ENCODE measurements around the gene SARDH.
"Not testable (repeated sequence)": the region's sequence is repeated elsewhere in the genome, so short reads cannot be mapped to it uniquely, and the experiment has no call there.

Gene SARDH

DNA sequence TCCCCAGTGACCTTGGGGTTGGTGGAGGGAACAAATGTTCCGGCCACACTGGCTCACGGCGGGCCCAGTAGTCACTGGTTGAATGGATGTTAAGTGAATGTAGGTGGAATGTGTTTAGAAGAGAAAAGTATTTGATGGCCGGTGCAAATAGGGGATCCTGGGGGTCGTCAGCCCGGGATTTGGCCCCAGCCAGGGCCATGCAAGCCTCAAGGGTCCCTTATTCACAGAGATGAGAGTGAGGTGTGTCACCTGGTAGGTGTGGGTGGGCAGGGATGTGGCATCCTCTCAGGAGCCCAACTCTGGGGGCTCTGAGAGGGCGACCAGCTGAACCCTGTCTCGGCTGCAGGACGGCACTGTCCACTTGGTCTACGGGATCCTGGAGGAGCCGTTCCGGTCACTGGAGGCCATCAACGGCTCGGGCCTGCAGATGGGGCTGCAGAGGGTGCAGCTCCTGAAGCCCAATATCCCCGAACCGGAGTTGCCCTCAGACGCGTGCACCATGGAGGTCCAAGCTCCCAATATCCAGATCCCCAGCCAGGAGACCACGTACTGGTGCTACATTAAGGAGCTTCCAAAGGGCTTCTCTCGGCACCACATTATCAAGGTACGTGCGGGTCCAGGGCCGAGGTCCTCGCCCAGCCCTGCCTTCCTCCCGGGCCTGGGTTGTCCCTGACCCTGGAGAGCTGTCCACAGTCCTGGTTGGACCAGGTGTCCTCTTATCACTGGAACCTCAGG is 96.1 kb downstream of the SARDH start:
- DNase-seq: no peak

DNA sequence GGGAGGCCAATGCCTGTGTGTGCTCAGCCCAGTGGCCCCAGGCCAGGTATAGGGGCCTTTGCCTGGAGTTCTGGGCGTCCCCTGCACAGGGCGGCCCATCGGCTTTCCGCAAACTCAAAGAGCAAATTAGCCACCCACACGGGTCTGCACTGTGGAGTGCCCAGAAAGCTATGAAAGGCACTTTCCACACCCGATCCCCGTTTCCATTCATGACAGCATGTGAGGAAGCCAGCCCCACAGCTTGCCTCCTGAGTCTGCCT is 96.8 kb downstream of the SARDH start:
- DNase-seq: no peak

DNA sequence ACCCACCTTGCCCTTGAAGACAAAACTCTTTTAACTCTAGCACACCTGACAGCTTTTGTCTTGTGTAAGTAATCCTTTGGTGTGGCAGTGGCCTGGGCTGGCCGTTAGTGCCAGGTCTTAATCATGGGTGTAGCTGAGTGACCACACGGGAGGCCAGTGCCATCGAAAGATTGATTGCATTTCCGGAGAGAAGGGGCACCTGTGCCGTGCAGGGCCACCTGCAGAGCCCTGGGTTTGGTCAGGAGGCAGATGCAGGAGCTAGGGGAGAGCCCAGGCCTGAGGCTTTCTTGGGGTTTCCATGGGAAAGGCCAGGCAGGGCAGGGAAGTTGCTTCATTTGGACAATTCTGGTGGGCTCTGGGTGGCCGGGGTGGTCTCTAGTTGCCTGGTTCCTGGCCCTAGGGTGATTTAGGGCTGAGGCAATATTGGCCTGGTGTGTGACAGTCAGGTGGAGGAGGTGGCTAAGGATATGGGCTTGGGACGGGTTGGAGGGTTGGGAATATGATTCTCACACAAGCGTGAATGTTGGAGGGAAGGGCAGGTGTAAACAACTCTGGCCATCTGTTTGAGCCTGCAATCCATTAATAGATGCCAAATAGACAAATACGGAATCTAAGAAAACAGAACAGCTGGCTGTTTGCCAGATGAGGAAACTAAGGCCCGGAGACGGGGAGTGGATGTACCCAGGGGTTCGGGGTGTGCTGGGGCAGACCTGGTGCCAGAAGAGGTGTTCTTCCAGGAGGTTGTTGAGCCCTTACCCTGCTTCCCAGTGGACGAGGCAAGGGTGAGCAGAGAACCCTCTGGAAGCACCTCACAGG is 97.4 kb downstream of the SARDH start:
- no peak for DNase-seq

DNA sequence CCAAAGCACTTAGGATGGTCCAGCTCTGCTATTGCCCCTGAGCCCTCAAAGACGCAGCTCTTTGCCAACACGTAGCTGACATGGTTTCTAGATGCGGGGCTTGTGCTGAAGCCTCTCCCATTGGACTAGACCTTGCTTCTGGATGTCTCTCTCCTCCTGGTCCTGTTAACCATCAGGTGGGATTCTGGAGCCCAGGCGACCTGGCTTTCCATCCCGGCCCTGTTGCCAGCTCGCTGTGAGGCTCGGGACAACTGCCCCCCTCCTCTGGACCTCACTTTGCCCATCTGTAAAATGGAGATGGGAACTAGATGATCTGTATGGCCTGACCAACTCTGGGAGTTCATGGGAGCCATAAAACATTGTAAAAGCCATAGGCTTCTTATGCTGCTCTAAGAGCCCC is 98.0 kb downstream of the SARDH start:
- DNase-seq: no peak

DNA sequence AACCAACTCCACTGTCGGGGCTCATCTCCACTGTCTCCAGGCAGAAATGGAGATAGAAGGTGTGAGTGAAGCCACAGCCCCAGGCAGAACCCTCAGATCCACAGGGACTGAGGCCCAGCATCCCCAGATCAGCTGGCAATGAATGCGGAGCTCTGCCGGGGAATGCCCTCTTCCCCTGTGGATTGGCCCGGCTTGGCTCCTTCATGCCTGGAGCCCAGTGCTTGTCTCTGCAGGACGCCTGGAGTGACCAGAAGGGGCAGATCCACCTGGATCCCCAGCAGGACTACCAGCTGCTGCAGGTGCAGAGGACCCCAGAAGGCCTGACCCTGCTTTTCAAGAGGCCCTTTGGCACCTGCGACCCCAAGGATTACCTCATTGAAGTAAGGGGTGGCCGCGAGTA is 98.5 kb downstream of the SARDH start:
- DNase-seq: no peak

DNA sequence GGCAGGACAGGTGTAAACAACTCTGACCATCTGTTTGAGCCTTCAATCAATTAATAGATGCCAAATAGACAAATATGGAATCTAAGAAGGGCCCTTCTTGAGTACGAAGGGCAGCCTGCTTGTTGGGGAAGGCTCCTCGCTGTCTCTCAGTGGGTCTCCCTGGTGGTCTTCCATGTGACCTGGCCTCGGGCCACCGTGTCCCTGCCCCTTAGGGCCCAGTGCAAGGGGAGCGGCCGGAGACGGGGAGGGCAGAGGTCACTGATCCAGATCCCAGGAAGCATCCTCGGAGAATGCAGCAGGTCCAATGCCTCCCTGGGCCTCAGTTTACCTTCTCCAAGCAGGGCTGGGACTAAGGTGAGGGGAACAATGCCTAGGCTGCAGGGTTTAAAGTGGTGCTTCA is 99.4 kb downstream of the SARDH start:
- no peak for DNase-seq

DNA sequence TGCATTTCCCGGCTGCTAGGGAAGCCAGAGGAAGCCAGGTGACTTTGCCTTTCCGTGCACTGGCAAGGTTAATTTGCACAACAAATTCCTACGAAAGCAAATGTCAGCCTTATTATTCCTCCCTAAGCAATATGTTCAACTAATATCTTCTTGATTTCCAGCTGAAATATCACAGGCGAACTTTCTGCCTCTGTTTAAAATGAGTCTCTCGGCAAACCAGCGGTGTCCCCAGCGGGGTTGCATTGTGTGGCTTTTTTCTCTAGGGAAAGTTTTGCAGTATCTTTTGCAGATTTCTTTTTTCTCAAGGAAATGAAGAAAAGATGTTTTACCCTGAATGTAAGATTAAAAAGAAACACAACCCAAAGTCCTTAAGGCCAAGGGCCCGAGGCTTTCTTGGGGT is 100.1 kb downstream of the SARDH start:
- no peak for DNase-seq

DNA sequence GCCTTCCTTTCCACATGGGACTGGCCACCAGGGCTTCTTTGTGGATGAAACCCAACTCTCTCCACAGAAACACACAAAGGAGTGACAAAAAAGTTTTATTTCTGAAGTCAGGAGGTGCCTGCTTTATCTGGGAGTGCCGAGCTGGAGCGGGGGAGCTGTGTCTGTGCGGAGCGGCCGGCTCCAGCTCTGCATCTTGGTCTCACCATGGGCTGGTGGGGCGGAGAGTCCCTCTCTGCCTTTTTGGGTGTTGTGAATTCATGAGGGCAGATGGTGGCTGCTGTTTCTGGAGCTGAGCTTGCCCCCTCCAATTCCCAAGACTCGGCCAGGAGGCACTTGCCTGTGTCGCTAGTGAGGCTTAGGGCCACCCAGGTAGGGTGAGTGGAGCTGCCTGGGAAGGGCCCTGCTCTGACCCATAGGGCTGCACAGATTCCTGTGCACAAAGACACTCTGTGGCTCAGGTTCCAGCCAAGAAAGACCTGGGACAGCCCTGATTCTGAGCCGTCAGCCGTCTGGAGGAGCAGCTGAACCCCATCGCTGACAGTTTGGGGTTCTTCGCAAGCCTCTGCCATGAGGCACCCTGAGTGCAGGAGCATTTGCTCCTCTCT is 100.6 kb downstream of the SARDH start:
- no peak for DNase-seq

DNA sequence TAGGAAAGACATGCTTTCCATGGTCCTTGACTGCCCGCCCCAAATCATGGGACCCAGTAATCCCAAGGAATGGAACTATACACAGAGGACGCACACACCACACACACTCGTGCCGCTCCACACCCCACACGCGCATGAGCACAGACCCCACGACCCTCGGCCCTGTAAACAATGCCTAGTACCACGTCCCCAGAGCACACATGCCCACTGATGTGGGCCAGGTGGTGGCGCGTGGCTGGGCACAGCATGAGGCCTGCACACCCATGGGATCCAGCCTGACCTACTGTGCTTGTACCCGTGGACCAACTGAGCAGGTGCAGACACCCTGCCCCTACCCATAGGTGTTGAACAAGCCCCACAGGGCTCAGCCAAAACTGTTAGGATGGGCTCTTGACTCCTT is 101.2 kb downstream of the SARDH start:
- DNase-seq: no peak

DNA sequence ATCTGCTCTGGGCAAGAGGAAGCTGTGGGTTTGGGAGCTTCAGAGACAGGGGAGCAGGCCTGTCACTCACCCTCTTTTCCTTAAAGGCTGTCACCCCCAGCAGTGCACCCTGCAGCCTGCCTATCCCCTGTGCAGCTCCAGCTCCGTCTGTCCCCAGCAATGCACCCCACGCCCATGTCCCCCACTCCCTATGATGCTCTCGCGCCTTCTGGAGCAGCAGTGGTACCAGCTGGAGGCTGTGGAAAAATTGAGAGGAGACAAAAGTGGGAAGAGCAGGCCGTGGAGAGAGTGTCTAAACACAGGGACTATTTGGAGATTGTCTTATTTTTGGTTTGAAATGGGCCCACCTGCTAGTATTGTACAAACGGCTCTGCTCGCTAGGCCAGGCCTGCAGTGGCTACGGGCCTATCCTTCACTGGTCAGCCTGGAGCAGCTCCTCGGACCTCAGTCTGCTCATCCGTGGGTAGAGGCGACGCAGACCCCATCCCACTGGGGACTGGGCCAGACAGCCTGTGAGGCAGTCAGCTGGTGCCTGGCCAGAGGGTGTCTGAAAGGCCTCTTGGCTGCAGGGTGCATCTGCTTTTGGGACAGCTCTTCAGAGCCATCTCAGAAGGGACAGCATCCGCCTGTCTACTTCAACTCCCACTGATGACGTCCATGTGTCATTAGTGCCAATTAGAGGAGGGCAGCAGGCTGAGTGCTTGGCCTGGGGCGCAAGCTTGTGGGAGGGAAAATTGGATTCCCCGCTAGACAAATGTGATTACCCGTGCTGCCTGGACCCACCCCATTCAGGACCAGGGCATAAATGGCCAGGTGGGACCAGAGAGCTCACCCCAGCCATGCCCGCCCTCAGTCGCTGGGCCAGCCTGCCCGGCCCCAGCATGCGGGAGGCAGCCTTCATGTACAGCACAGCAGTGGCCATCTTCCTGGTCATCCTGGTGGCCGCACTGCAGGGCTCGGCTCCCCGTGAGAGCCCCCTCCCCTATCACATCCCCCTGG is 102.3 kb downstream of the SARDH start, which contains the start of gene DBH:
Gene DBH, plus strand, starts transcription at position 831 of the 999 bp plus-strand sequence. Its CDS starts 9 bp downstream, at position 840.
- DNase-seq: no peak

DNA sequence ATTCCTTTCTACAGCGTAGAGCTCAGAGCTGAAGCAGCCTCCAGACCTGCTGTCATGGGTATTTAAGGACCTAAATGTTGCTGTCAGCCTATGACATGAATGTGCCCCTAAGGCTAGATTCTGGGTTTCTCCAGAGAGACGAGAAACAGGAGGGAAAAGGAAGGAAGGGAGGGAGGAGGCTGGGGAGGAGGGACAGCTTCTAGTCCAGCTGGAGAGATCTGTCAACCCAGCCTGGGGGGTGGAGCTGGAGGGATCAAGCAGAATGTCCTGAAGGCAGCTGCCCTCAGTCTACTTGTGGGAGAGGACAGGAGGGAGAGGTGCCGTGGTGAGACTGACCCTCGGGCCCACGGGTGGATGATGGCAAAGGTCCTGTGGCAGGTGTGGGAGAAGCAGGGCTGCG is 103.1 kb downstream of the SARDH start:
- no peak for DNase-seq

DNA sequence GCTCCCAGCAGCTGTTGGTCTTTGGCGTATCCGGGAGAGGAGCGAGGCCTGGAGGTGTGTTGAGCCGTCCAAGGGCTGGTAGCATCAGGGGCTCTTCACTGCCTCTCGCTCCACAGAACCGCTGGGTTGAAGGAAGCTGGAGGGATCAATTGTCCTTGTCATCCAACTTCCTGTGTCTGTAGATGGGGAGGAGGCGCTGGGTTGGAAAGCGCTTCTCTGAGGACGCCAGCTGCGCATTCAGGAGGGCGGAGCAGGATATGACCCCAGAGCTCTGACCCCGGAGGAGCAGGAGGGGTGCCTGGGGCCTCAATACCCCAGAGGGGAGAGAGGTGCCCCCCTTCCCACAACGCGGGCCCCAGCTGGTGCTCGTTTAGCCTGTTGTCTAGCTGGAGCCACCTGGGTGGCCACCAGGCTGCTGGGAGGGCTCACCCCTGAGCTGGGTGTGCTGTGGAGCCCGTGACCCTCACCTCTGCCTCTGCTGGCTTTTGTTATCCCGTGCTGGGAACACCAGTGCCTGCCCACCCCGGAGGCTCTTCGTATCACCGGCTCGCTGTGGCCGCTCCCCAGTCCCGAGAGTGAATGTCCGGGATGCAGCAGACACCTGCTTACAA is 104.0 kb downstream of the SARDH start:
- DNase-seq: no peak

DNA sequence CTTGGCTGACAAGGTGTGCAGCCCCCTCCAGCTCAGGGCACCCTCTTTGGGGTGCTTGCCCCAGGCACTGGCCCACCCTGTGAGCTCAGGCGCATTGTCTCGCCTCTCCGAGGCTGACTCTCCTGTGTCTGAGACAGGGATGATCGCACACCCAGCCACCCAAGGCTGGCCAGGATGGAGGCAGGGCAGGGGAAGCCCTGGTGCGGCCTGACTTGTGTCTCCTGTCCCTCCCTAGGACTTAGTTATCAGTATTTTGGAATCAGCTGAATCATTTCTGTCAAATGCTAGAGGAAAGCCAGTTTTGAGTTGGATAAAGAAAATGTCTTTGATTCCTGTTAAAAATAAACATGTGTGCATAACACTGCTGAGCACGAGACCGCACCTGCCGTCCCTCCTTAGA is 104.5 kb downstream of the SARDH start:
- DNase-seq: no peak

DNA sequence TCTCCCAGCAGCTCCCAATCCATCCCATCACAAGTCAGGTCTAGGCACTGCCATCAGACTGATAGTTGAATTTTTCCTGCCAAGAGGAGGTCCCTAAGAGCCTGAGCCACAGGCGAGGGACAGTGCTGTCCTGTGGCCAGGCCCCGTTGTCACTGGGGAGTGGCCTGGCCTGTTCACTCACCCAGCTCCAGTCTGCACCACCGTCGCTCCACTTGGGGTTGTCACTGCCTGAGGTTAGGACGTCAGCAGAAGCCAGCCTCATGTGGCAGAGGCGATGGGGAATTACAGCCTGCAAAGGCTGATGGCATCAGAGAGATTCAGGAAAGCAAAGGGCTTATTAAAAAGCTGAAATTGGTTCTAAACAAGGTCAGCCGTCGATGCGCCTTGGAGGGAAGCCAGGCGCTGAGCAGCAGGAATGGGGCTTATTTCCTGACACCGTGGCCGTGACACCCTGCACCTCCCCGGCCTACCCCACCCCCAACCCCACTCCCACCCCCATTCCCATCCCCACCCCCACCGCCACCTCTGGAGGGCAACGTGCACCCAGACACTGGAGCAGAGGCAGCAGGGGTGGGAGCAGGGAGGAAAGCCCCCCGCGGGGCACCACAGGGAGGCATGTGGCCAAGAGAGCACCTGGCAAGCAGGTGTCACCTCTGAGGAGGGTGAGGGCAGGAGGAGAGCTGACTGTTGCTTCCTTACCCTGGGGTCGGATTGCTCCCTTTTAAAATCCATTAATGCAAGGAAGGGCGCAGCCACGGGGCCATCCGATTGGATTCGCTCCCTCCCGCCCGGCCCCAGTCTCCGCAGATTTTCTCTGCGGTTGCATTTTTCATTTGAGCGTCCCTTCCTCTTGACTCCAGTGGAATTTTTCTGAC is 105.1 kb downstream of the SARDH start:
- no peak for DNase-seq

DNA sequence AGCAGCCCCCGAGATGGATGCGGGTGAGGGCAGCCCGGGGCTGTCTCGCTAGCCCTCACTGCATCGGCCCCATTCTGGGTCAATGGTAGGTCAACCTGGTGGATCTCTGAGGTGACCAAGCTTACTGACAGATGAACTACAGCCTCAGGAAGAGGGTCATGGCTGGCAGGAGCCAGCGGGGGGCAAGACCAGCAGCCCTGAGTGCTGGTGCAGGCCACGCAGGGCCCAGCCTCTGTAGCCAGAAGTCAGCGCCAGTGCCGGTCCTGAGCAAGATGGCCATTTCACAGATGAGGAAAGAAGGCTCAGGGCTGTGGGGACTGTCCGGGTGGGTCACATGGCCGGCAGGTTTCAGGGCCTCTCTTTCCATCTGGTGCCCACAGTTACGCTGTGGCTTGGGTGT is 107.0 kb downstream of the SARDH start:
- DNase-seq: no peak

DNA sequence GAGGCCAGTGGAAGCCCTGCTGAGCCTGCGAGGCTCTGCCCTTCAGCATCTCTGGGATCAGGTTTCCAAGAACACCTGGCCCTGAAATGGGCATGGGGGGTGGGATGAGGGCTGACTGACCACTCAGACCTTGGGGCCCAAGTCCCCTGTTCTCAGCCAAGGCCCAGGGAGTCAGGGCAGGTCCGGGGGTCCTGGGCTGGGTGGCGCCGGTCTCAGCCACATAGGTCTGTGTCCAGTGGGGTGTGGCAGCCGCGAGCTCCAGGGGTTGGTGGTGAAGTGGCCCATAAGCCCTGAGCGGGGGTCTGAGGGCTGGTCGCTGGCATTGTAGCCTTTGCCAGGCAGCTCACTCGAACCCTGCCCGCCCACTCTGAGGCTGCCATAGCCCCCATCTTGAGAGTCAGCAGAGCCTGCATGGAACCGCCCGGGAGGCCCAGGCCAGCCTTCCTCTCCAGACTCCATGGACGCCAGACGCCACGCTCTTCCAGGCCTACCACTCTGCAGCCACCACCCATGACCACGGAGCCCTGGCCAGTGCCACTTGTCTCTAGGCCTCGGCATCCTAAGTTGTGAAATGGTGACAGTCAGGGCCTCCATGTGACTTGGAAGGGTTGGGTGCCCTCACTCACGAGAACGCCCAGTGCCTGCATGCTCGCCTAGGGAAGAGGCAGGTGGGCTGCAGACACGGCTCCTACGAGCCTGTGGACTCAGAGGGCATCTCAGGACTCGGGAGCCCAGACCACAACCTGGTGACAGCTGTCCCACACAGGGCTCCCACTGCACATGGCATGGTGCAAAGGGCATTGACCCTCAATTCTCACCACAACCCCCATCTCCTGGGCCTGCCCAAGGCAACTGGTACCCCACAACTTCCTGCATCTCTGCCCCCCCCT is 108.7 kb downstream of the SARDH start:
- no peak for DNase-seq

DNA sequence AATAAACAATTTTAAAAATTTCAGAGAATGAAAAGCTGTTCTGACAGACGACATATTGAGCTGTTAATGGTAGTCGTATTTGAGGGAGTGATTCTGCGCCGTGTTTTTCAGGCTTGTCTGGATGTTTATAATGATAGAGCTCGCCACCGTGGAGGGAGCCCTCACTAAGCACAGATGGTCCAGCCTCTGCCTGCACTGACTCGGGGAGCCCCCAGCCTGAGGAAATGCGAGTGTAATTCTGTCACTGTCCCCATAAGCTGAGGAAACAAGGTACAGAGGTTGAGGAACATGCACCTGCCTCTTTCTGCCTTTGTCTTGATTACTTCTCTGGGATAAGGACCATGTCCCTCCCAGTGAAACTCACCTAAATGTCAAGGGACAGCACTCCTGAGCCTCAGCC is 109.4 kb downstream of the SARDH start:
- no peak for DNase-seq

DNA sequence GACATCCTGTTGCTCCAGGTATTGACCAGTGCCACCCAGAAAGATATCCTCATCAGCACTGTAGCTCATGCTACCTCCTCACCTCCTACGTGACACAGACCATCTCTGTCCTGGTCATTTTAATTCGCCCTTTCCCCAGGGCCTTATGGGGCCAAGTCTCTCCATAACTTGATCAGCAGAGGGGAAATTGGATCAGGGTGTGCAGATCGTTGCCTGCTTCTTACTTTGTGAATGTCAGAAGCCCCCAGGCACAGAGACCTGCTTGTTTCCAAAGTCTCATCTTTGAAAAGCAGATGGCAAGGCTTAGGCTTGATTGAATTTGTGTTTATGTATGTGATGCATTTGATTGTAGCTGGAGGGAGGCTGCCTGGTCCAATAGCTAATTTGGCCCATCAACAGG is 110.8 kb downstream of the SARDH start:
- no peak for DNase-seq

DNA sequence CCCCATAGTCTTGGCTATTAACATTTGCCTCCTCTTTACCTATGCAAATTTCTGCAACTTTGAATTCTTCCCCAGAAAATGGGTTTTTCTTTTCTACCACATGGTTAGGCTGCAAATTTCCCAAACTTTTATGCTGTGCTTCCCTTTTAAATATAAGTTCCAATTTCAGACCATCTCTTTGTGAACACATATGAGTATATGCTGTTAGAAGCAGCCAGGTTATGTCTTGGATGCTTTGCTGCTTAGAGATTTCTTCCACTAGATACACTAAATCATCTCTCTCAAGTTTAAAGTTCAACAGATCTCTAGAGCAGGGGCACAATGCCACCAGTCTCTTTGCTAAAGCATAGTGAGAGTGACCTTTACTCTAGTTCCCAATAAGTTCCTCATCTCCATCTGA is 112.1 kb downstream of the SARDH start:
- DNase-seq: not testable (repeated sequence)

DNA sequence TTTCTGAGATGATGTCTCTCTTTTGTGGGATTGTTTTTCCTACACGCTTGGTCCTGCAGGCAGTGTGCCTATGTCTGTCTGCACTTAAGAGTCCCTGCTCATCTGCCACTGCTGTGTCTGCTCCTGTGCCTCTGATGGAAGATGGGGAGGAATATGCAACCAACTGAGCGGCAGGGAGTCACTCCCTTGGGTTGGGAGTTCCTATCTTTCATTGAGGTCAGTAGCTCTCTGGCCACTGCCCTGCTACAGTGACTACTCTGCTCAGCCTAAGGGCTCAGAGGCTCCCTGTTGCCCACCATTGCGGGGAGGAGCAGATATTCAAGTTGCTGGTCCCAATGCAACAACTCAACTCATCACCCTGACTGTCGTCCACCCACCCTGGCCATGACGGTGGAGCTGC is 115.6 kb downstream of the SARDH start:
- DNase-seq: no peak

Measured in activated CD4-positive, alpha-beta T cell treated with anti-CD3 and anti-CD28 coated beads for 1 hour (primary cell).